ENCODE results near the gene KIR2DL3. TPM values are rescaled to one million over a fixed set of nuclear protein-coding genes. Genes with fewer than 3 reads are reported as not detected.
"Not testable (repeated sequence)": the region's sequence is repeated elsewhere in the genome, so short reads cannot be mapped to it uniquely, and the experiment has no call there.

KIR2DL3 gene
- polyA plus RNA-seq, 1 experiment, result not detected

DNA sequence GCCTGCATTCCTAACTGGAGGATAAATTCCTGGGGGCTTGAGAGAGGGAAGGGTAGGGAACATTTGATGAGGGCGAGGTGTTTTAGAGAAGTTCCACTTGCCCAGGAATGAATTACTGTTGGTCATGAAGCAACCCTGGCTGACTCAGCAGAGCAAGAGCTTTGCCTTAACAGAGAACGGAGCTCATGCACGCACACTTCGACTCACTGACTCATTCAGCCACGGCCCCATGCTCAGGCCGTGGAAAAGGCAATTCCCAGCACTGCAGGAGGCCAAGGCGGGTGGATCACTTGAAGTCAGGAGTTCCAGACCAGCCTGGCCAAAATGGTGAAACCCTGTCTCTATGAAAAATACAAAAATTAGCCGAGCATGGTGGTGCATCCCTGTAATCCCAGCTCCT is 25.9 kb downstream of the KIR2DL3 start:
- POLR2A ChIA-PET; H3K36me3 ChIP-seq (ENCODE audit: control insufficient read depth, insufficient read depth, low read length); CTCF ChIA-PET; DNase-seq (ENCODE audit: low read depth); H3K27me3 ChIP-seq (ENCODE audit: control insufficient read depth, insufficient read depth, low read length); H3K4me3 ChIP-seq (ENCODE audit: low read depth, low read length): not testable (repeated sequence)

DNA sequence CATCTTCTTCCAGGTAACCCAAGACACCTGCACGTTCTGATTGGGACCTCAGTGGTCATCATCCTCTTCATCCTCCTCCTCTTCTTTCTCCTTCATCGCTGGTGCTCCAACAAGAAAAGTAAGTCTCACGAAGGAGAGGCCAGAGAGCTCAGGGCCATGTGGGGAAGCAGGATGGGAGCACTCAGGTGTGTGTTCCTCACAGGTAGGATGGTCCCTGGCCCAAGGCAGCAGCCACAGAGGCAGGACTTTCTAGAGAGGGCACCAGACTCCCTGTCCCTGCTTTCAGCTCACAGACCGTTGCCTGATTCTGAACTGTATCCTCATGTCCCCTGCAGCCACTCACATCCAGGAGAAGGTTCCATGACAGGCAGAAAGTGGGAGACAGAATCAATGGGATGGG is 28.2 kb downstream of the KIR2DL3 start:
- H3K27me3 ChIP-seq (ENCODE audit: control insufficient read depth, insufficient read depth, low read length); POLR2A ChIA-PET; CTCF ChIA-PET: not testable (repeated sequence)

DNA sequence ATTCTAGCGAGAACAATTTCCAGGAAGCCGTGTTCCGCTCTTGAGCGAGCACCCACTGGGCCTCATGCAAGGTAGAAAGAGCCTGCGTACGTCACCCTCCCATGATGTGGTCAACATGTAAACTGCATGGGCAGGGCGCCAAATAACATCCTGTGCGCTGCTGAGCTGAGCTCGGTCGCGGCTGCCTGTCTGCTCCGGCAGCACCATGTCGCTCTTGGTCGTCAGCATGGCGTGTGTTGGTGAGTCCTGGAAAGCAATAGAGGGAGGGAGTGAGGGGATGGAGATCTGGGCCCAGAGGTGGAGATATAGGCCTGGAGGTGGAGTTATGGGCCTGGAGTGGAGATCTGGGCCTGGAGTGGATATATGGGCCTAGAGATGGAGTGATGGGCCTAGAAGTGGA is 31.3 kb downstream of the KIR2DL3 start, which contains the start of gene KIR2DL1:
Gene KIR2DL1 (plus strand): TSS at position 148 of the 400 bp plus-strand sequence. CDS start 58 bp downstream, at position 206.
- POLR2A ChIA-PET; H3K27me3 ChIP-seq (ENCODE audit: control insufficient read depth, insufficient read depth, low read length); H3K36me3 ChIP-seq (ENCODE audit: control insufficient read depth, insufficient read depth, low read length); CTCF ChIA-PET; H3K4me3 ChIP-seq (ENCODE audit: low read depth, low read length); DNase-seq (ENCODE audit: low read depth): not testable (repeated sequence)

More for the DNA sequence above, 28.2 kb downstream of the KIR2DL3 start:
- H3K4me3 ChIP-seq (ENCODE audit: low read depth, low read length); H3K36me3 ChIP-seq (ENCODE audit: control insufficient read depth, insufficient read depth, low read length); DNase-seq (ENCODE audit: low read depth): not testable (repeated sequence)

DNA sequence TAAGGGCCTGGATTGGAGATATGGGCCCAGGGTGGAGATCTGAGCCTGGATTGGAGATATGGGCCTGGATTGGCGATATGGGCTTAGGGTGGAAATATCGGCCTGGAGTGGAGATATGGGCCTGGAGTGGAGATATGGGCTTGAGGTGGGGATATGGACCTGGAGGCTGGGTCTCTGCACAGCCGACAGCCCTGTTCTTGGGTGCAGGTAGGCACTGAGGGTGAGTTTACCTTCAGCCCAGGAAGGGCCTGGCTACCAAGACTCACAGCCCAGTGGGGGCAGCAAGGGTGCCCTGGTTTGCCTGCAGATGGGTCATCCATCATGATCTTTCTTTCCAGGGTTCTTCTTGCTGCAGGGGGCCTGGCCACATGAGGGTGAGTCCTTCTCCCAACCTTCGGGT is 32.2 kb downstream of the KIR2DL3 start:
- DNase-seq (ENCODE audit: low read depth); H3K4me3 ChIP-seq (ENCODE audit: low read depth, low read length); POLR2A ChIA-PET; CTCF ChIA-PET; H3K36me3 ChIP-seq (ENCODE audit: control insufficient read depth, insufficient read depth, low read length); H3K27me3 ChIP-seq (ENCODE audit: control insufficient read depth, insufficient read depth, low read length): not testable (repeated sequence)

DNA sequence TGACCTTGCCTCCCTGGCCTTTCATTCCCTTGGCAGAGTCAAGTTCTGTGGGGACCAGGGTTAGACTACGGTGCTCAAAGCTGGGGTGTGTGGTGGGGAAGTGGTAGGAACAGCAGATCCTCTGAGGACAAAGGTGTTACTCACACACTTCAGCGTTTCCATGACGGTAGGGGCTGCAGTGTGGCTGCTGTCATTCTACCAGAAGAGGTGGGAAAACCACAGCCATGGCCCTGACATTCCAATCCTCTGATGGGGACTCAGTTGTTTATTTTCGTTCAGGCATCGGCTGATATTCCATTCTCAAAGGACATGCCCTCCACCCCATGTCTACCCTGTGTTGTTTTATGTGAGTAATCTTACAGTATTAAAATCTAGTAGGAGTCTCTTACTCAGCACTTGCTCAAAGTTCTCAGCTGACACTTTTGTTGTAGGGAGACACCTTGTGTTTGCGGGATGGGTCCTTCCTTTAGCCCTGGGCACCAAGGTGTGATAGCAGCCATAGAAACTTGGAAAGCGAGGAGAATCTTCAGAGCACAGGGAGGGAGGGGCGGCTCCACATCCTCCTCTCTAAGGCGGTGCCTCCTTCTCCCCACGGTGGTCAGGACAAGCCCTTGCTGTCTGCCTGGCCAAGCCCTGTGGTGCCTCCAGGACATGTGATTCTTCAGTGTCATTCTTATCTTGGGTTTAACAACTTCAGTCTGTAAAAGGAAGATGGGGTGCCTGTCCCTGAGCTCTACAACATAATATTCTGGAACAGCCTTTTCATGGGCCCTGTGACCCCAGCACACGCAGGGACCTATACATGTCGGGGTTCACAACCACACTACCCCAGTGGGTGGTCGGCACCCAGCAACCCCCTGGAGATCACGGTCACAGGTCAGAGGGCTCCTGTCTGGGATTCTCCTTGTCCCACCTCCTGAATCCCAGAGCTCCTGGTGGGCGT is 33.0 kb downstream of the KIR2DL3 start:
- H3K36me3 ChIP-seq (ENCODE audit: control insufficient read depth, insufficient read depth, low read length); CTCF ChIA-PET; POLR2A ChIA-PET; H3K27me3 ChIP-seq (ENCODE audit: control insufficient read depth, insufficient read depth, low read length); H3K4me3 ChIP-seq (ENCODE audit: low read depth, low read length); DNase-seq (ENCODE audit: low read depth): not testable (repeated sequence)

DNA sequence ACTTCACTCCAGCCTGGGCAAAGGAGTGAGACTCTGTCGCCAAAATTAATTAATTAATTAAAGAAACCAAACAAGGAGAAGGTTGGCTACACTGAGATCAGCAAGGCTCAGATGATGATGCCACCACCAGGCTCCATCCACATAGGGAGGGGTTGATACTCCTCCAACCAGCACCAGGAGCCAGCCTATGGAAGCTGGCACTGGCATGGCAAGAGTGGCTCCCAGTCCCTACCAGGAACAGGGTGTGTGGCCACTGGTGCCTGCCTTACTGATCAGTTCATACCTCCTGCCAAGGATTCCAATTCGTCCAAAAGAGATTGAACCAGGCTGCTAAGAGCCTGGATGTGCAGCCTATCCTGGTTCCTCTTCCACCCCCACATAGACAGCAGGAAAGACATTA is 34.4 kb downstream of the KIR2DL3 start:
- POLR2A ChIA-PET; H3K36me3 ChIP-seq (ENCODE audit: control insufficient read depth, insufficient read depth, low read length); H3K4me3 ChIP-seq (ENCODE audit: low read depth, low read length); CTCF ChIA-PET; DNase-seq (ENCODE audit: low read depth); H3K27me3 ChIP-seq (ENCODE audit: control insufficient read depth, insufficient read depth, low read length): not testable (repeated sequence)

DNA sequence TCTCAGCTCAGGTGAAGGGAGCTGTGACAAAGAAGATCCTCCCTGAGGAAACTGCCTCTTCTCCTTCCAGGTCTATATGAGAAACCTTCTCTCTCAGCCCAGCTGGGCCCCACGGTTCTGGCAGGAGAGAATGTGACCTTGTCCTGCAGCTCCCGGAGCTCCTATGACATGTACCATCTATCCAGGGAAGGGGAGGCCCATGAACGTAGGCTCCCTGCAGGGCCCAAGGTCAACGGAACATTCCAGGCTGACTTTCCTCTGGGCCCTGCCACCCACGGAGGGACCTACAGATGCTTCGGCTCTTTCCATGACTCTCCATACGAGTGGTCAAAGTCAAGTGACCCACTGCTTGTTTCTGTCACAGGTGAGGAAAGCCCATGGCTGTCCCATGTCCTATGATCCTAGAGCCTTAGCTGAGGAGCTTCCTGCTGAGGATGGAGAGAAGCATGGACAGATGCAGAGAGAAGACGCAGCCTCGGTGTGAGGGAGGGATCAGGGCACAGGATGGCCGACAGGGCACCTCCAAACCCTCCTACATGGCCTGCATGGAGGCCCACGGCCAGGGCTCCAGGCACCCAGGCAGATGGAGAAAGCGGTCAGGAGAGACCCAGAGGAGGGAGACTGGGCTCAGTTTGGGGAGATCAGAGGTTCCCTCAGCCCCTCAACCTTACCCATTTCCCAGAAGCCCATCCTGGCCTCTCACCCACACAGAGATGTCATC is 36.9 kb downstream of the KIR2DL3 start:
- H3K4me3 ChIP-seq (ENCODE audit: low read depth, low read length); H3K27me3 ChIP-seq (ENCODE audit: control insufficient read depth, insufficient read depth, low read length); POLR2A ChIA-PET; H3K36me3 ChIP-seq (ENCODE audit: control insufficient read depth, insufficient read depth, low read length); DNase-seq (ENCODE audit: low read depth); CTCF ChIA-PET: not testable (repeated sequence)

DNA sequence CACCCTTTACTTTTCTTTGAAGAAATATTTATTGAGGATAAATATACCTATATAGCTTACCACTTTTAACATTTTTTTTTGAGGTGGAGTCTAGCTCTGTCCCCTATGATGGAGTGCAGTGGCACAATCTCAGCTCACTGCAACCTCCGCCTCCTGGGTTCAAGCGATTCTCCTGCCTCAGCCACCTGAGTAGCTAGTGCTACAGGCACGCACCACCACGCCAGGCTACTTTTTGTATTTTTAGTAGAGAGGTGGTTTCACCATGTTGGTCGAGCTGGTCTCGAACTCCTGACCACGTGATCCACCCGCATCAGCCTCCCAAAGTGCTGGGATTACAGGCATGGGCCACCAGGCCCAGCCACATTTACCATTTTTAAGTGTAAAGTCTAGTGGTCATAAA is 37.5 kb downstream of the KIR2DL3 start:
- H3K4me3 ChIP-seq (ENCODE audit: low read depth, low read length); CTCF ChIA-PET; DNase-seq (ENCODE audit: low read depth); POLR2A ChIA-PET; H3K36me3 ChIP-seq (ENCODE audit: control insufficient read depth, insufficient read depth, low read length); H3K27me3 ChIP-seq (ENCODE audit: control insufficient read depth, insufficient read depth, low read length): not testable (repeated sequence)

DNA sequence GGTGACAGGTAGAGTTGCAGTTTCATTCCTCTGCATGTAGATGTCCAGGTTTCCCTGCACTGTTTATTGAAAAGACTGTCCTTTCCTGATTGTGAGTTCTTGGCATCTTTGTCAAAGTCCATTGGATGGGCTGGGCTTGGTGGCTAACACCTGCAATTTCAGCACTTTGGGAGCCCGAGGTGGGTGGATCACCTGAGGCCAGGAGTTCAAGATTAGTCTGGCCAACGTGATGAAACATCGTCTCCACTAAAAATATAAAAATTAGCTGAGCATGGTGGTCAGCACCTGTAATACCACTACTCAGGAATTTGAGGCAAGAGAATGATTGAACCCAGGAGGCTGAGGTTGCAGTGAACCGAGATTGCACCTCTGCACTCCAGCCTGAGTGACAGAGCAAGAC is 39.5 kb downstream of the KIR2DL3 start:
- H3K27me3 ChIP-seq (ENCODE audit: control insufficient read depth, insufficient read depth, low read length); H3K36me3 ChIP-seq (ENCODE audit: control insufficient read depth, insufficient read depth, low read length); CTCF ChIA-PET; POLR2A ChIA-PET; H3K4me3 ChIP-seq (ENCODE audit: low read depth, low read length); DNase-seq (ENCODE audit: low read depth): not testable (repeated sequence)

DNA sequence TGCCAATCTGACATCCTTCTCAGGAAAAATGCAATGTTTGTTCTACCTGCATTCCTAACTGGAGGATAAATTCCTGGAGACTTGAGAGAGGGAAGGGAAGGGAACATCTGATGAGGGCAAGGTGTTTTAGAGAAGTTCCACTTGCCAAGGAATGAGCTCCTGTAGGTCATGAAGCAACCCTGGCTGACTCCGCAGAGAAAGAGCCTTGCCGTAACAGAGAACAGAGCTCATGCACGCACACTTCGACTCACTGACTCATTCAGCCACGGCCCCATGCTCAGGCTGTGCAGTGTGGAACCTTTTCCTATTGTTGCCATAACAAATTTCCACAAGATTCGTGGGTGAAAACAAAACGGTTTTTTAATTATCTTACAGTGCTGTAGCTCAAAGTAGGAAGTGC is 40.6 kb downstream of the KIR2DL3 start:
- CTCF ChIA-PET; POLR2A ChIA-PET; DNase-seq (ENCODE audit: low read depth): not testable (repeated sequence)

DNA sequence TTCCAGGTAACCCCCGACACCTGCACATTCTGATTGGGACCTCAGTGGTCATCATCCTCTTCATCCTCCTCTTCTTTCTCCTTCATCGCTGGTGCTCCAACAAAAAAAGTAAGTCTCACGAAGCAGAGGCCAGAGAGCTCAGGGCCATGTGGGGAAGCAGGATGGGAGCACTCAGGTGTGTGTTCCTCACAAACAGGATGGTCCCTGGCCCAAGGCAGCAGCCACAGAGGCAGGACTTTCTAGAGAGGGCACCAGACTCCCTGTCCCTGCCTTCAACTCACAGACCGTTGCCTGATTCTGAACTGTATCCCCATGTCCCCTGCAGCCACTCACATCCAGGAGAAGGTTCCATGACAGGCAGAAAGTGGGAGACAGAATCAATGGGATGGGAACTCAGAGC is 44.6 kb downstream of the KIR2DL3 start:
- H3K36me3 ChIP-seq (ENCODE audit: control insufficient read depth, insufficient read depth, low read length); H3K27me3 ChIP-seq (ENCODE audit: control insufficient read depth, insufficient read depth, low read length); DNase-seq (ENCODE audit: low read depth); H3K4me3 ChIP-seq (ENCODE audit: low read depth, low read length); POLR2A ChIA-PET; CTCF ChIA-PET: not testable (repeated sequence)

More for the DNA sequence above, 40.6 kb downstream of the KIR2DL3 start:
- H3K4me3 ChIP-seq (ENCODE audit: low read depth, low read length); H3K36me3 ChIP-seq (ENCODE audit: control insufficient read depth, insufficient read depth, low read length); H3K27me3 ChIP-seq (ENCODE audit: control insufficient read depth, insufficient read depth, low read length): not testable (repeated sequence)

DNA sequence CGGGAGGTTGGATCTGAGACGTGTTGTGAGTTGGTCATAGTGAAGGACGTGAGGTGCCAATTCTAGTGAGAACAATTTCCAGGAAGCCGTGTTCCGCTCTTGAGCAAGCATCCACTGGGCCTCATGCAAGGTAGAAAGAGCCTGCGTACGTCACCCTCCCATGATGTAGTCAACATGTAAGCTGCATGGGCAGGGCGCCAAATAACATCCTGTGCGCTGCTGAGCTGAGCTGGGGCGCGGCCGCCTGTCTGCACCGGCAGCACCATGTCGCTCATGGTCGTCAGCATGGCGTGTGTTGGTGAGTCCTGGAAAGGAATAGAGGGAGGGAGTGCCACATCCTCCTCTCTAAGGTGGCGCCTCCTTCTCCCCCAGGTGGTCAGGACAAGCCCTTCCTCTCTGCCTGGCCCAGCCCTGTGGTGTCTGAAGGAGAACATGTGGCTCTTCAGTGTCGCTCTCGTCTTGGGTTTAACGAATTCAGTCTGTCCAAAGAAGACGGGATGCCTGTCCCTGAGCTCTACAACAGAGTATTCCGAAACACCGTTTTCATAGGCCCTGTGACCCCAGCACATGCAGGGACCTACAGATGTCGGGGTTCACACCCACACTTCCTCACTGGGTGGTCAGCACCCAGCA is 47.9 kb downstream of the KIR2DL3 start:
- POLR2A ChIA-PET; CTCF ChIA-PET; H3K27me3 ChIP-seq (ENCODE audit: control insufficient read depth, insufficient read depth, low read length); H3K4me3 ChIP-seq (ENCODE audit: low read depth, low read length); DNase-seq (ENCODE audit: low read depth); H3K36me3 ChIP-seq (ENCODE audit: control insufficient read depth, insufficient read depth, low read length): not testable (repeated sequence)

DNA sequence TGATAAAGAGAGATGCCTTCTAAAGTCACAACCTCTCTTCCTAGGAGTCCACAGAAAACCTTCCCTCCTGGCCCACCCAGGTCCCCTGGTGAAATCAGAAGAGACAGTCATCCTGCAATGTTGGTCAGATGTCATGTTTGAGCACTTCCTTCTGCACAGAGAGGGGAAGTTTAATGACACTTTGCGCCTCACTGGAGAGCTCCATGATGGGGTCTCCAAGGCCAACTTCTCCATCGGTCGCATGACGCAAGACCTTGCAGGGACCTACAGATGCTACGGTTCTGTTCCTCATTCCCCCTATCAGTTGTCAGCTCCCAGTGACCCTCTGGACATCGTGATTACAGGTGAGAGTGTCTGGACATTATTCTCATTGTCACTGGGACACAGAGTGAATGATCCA is 49.8 kb downstream of the KIR2DL3 start:
- H3K36me3 ChIP-seq (ENCODE audit: control insufficient read depth, insufficient read depth, low read length); POLR2A ChIA-PET; DNase-seq (ENCODE audit: low read depth); H3K4me3 ChIP-seq (ENCODE audit: low read depth, low read length); CTCF ChIA-PET; H3K27me3 ChIP-seq (ENCODE audit: control insufficient read depth, insufficient read depth, low read length): not testable (repeated sequence)
